ENCODE data around the gene SAMD14. TPM values are rescaled to one million over a fixed set of nuclear protein-coding genes. Genes with fewer than 3 reads are reported as not detected.

Gene SAMD14
- total RNA-seq, 2 experiments from 2014 or later, result 0.59 TPM; not detected in 1

GRCh38 chr17:50094753-50095619, 35.0 kb downstream of the SAMD14 start, which contains the start of gene PDK2:
Gene PDK2 (plus strand): TSS chr17:50095351. CDS start chr17:50095436, 85 bp downstream.
- Histone ChIP-seq H3K4me2 (ENCODE audit: low read length) (peak within 1 kb of the TSS; percentile 97), H3K9me3 (ENCODE audit: low read length) (no peaks in the 10 kb centered on the region), H3K36me3 (ENCODE audit: insufficient read depth, low read length) (no peaks in the 10 kb centered on the region), H3K4me1 (ENCODE audit: insufficient read depth, low read length, poor library complexity, severe bottlenecking) (peaks cover 20% of the 10 kb centered on the region), H3K4me3 (ENCODE audit: low read depth, low read length, poor library complexity, severe bottlenecking) (peak within 1 kb of the TSS; percentile 94), H3K27ac (ENCODE audit: low read depth, low read length, poor library complexity, severe bottlenecking) (peak within 1 kb of the TSS; percentile 57), H3K9me2 (ENCODE audit: insufficient read depth, low read length) (no peaks in the 10 kb centered on the region), H2AFZ (ENCODE audit: low read length) (peak within 1 kb of the TSS; percentile 98), H3K79me2 (ENCODE audit: insufficient read depth, low read depth, low read length) (no peaks in the 10 kb centered on the region), H4K20me1 (ENCODE audit: insufficient read depth, low read length) (no peaks in the 10 kb centered on the region)
- BruUV-seq (replicated peaks), result no TSS peak
- no peak for TF ChIP-seq CTCF (conservative IDR thresholded peaks at IDR 0.05; ENCODE audit: low read length)
- no peak for TF ChIP-seq EZH2phosphoT487 (IDR thresholded peaks at IDR 0.05; ENCODE audit: borderline replicate concordance, low read depth, low read length)
- POLR2A ChIA-PET, result interaction anchor here (0.6 to 1.4 kb wide), 3 partner anchors 67 to 248 kb away, joined by 3 to 4 read pairs (median 3); no protein-coding TSS in a partner anchor
- intact Hi-C loops (cut with micrococcal nuclease; ENCODE audit: unreplicated experiment), result loop anchor here (1.0 to 2.0 kb wide), 5 partner anchors 39 to 202 kb away; partner anchors contain the start of genes ITGA3 and PPP1R9B
- peak; percentile 97 for DNase-seq (ENCODE audit: low spot score)
- CTCF ChIA-PET (ENCODE audit: unreplicated experiment), result interaction anchor here (0.6 to 1.8 kb wide), 4 partner anchors 22 to 57 kb away, joined by 3 to 8 read pairs (median 6); partner anchors contain the start of gene ITGA3

- ChIA-PET CTCF (ENCODE audit: unreplicated experiment) (interaction anchor here (0.6 to 1.8 kb wide), 8 partner anchors 16 to 710 kb away, joined by 3 to 8 read pairs (median 3); partner anchors contain the start of gene ITGA3), POLR2A (interaction anchor here (0.6 to 1.4 kb wide), 5 partner anchors 38 to 248 kb away, joined by 3 to 5 read pairs (median 3); partner anchors contain the start of gene ITGA3)
- intact Hi-C loops (cut with micrococcal nuclease; ENCODE audit: unreplicated experiment), result loop anchor here (1.0 to 2.0 kb wide), 4 partner anchors 57 to 203 kb away; partner anchors contain the start of gene PPP1R9B
- Histone ChIP-seq H3K9me2 (ENCODE audit: insufficient read depth, low read length) (no peaks in the 10 kb centered on the region), H2AFZ (ENCODE audit: low read length) (peak overlapping the region; percentile 98), H3K79me2 (ENCODE audit: insufficient read depth, low read depth, low read length) (no peaks in the 10 kb centered on the region), H3K36me3 (ENCODE audit: insufficient read depth, low read length) (peaks cover 6% of the 10 kb centered on the region; the same call in 1 of the 2 replicates), H3K4me2 (ENCODE audit: low read length) (peak overlapping the region; percentile 97), H4K20me1 (ENCODE audit: insufficient read depth, low read length) (no peaks in the 10 kb centered on the region), H3K27ac (ENCODE audit: low read depth, low read length, poor library complexity, severe bottlenecking) (peak overlapping the region; percentile 57), H3K4me1 (ENCODE audit: insufficient read depth, low read length, poor library complexity, severe bottlenecking) (peaks cover 20% of the 10 kb centered on the region), H3K9me3 (ENCODE audit: low read length) (no peaks in the 10 kb centered on the region), H3K4me3 (ENCODE audit: low read depth, low read length, poor library complexity, severe bottlenecking) (peak overlapping the region; percentile 94)
- TF ChIP-seq EZH2phosphoT487 (IDR thresholded peaks at IDR 0.05; ENCODE audit: borderline replicate concordance, low read depth, low read length) (no peak), CTCF (conservative IDR thresholded peaks at IDR 0.05; ENCODE audit: low read length) (peak; percentile 96)
- peak; percentile 89 for DNase-seq (ENCODE audit: low spot score)
- BruUV-seq (replicated peaks), result no TSS peak
Observed at GRCh38 chr17:50094243-50094752, 35.7 kb downstream of the SAMD14 start.

Data from OCI-LY7 (cell line).